GM18505 (cell line): ENCODE results near the gene CALU.

Source experiments
- ATAC-seq: cut with Tn5 transposase; IDR thresholded peaks from one replicate; pipeline ENCODE4 v1.9.1; 2021; ENCODE audit not compliant: unreplicated experiment
- POLR2A ChIP-seq: IDR thresholded peaks from 4 replicates; pipeline ENCODE4 v1.6.1; 2011; ENCODE audit warnings: borderline replicate concordance; ENCODE audit not compliant: insufficient read depth, insufficient read length; ENCODE audit errors: extremely low read depth

Gene CALU

GRCh38 chr7:128744366-128744905, 5.3 kb downstream of the CALU start:
- TF ChIP-seq POLR2A = no peak
- ATAC-seq = no peak

GRCh38 chr7:128745706-128746105, 6.5 kb downstream of the CALU start:
- ATAC-seq = no peak
- no peak for TF ChIP-seq POLR2A

DNA sequence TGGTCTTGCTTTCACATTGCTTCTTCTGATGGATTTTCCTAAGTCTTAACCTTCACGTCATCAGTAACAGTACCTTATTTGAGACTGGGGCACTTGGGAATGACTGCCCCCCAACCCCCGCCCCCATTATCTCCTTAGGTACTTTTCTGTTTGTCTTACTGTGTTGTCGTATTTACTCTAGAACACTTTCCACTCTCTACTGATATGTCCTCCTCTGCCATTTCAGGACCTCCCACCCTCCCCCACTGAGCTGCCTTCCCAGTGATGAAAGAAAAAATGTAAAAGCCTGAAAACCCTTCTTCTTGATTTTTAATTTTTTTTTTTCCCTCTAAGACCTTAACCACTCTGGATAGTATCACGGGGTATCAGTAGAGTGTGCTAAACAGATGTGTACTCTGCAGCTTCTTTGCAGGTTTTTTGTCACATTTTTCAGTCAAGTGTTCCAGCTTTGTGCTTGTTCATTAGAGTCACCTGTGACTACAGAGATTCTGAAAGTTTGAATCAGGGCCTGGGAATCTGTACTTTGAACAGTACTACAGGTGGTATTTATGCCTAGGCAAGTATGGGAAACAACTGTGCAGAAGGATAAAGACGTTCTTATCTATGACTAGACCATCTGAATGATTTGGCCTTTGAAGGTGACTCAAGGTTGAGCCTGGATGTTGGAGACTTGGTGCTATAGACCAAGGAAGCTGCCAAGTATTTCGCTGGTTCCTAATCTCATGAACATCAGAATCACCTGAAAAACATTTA, 8.3 kb downstream of the CALU start:
- ATAC-seq = no peak

GRCh38 chr7:128752251-128752650, 13.1 kb downstream of the CALU start:
- ATAC-seq = no peak
- TF ChIP-seq POLR2A = no peak

More for the DNA sequence above, 8.3 kb downstream of the CALU start:
- TF ChIP-seq POLR2A = no peak

DNA sequence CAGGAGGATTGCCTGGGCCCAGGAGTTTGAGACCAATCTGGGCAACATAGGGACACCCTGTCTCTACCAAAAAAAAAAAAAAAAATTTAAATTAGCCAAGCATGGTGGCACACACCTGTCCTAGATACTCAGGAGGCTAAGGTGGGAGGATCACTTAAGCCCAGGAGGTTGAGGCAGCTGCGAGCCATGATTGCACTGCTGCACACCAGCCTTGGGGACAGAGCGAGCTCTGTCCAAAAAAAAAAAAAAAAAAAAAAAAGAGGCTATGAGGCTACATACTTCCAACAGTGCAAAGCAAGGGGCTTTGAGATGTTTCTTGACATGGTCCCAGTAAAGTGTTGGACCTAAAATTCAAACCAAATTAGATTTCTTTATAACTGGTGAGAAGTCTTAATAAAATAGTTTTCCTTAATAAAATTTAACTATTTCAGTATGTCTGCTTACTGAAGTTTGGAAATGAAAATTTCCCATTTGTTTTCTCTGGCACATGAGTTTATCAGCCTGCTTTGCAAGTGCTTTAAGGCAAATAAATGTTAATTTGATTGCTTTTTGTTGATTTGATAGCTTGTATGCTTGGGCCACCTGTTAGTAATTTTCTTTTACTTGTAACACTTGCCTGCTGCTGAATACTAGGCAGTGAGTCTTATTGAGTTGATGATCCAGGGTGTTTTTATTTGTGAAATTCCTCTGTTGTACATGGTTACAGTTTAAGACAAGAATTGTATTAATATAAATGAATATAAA, 16.1 kb downstream of the CALU start:
- no peak for ATAC-seq
- no peak for TF ChIP-seq POLR2A

DNA sequence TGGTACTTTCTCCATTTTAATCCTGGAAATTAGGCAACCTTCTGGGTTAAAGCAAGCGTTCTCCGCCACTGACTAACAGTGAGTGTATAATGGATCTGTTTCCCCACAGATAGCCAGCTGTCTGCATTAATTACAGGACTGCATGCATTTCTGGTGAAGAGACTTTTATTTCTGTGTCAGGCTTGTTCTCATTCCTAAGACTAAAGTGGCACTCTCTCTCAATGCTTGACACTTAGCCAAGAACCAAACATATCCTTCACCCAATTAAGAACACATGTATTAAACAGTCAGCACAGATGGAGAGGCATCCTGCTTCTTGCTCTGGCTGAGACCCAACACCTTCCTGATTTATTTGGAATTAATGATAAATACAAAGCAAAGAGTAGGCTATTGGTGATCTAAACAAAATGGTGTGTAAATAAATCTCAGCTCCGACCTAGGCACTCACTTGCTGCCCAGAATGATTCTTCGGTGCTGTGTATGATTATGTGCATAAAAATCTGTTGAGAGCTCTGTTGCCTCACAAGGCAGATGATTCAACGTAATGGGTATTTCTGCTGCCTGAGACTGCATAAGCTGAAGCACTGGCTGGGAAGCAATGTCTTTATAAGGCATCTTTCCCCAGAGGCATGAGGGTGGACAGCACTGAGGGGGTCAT, 16.8 kb downstream of the CALU start:
- no peak for TF ChIP-seq POLR2A
- no peak for ATAC-seq

GRCh38 chr7:128757203-128757602, 18.0 kb downstream of the CALU start:
- no peak for ATAC-seq
- no peak for TF ChIP-seq POLR2A

DNA sequence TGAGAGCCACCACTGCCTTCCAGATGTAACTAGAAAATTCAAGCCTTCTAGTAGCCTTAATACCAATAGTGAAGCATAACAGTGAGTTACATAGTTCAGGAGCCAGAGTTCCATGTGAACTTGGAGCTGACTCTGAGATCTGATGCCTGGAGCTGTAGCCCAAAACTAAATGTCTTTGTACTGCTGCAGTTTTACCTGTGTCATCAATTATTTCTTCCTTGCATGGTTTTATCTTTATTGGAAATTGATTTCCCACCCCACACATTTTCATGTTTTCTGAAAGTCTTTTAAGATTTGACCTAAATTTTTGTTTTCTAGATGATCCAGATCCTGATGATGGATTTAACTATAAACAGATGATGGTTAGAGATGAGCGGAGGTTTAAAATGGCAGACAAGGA, 19.4 kb downstream of the CALU start:
- no peak for TF ChIP-seq POLR2A
- no peak for ATAC-seq

GRCh38 chr7:128759242-128759641, 20.1 kb downstream of the CALU start:
- TF ChIP-seq POLR2A = no peak
- no peak for ATAC-seq

- ATAC-seq = no peak
- no peak for TF ChIP-seq POLR2A
These were observed 24.4 kb downstream of the CALU start for GRCh38 chr7:128763541-128763940.

- ATAC-seq = no peak
These were observed 28.4 kb downstream of the CALU start for GRCh38 chr7:128767475-128768110.

DNA sequence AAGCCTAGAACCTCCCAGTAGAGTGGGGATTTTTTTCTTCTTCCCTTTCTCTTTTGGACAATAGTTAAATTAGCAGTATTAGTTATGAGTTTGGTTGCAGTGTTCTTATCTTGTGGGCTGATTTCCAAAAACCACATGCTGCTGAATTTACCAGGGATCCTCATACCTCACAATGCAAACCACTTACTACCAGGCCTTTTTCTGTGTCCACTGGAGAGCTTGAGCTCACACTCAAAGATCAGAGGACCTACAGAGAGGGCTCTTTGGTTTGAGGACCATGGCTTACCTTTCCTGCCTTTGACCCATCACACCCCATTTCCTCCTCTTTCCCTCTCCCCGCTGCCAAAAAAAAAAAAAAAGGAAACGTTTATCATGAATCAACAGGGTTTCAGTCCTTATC, 31.1 kb downstream of the CALU start:
- TF ChIP-seq POLR2A = no peak
- no peak for ATAC-seq

More at GRCh38 chr7:128767475-128768110, 28.4 kb downstream of the CALU start:
- no peak for TF ChIP-seq POLR2A

DNA sequence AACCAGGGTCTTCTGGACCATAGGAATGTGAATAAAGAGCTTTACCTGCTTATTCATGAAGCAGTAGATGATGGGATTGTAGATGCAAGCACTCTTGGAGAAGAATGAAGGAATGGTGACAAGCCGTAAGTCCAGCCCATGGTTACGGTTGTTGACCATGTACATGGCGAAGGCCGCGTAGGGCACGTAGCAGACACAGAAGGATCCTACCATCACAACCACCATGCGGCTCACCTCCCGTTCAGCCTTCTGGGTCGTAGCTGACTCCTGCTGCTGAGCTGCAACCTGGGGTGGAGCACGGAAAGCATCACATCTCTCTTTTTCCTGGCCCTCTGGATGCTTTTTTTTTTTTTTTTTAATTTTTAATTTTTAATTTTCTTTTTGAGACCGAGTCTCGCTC, 34.4 kb downstream of the CALU start:
- ATAC-seq = no peak
- no peak for TF ChIP-seq POLR2A
